Kasumi-1 (cell line): ENCODE measurements around the gene CILP2.

Experiments
- DNase-seq, 2 experiments: peaks; one replicate each; lab custom pipeline; 2025; lab: John Stamatoyannopoulos, UW

CILP2 gene

GRCh38 chr19:19504754-19505668, 33.1 kb upstream of the CILP2 start:
- no peak for DNase-seq

- DNase-seq, result no peak
Observed at GRCh38 chr19:19505669-19506326, 32.3 kb upstream of the CILP2 start.

- no peak for DNase-seq
Observed at GRCh38 chr19:19506592-19506991, 31.5 kb upstream of the CILP2 start.

GRCh38 chr19:19507354-19507753, 30.7 kb upstream of the CILP2 start:
- DNase-seq, result no peak

- DNase-seq, result no peak
Observed at GRCh38 chr19:19508217-19508616, 29.8 kb upstream of the CILP2 start.

- no peak for DNase-seq
Observed at GRCh38 chr19:19510432-19510831, 27.6 kb upstream of the CILP2 start.

- DNase-seq, result no peak
Observed at GRCh38 chr19:19513682-19514081, 24.4 kb upstream of the CILP2 start.

GRCh38 chr19:19514215-19514657, 23.8 kb upstream of the CILP2 start:
- DNase-seq, result no peak

- no peak for DNase-seq
Observed at GRCh38 chr19:19514881-19515641, 23.0 kb upstream of the CILP2 start, which contains the start of gene TSSK6. TSS of gene TSSK6 (minus strand) at chr19:19515548. CDS start at chr19:19515427, 121 bp downstream.

GRCh38 chr19:19515642-19516519, 22.2 kb upstream of the CILP2 start, which contains the start of gene NDUFA13:
TSS of gene NDUFA13 (plus strand) at chr19:19516225. CDS start at chr19:19516239, 14 bp downstream.
- DNase-seq, result peak; percentile 62 to 73

GRCh38 chr19:19517235-19517619, 20.8 kb upstream of the CILP2 start:
- DNase-seq, result no peak

- DNase-seq, result no peak
Observed at GRCh38 chr19:19520989-19521388, 17.1 kb upstream of the CILP2 start.

GRCh38 chr19:19523177-19523576, 14.9 kb upstream of the CILP2 start:
- no peak for DNase-seq

GRCh38 chr19:19524053-19524452, 14.0 kb upstream of the CILP2 start:
- DNase-seq, result peak; percentile 51 to 54

GRCh38 chr19:19525611-19526380, 12.3 kb upstream of the CILP2 start:
- no peak for DNase-seq

GRCh38 chr19:19526581-19527370, 11.3 kb upstream of the CILP2 start:
- DNase-seq, result peak in 1 of 2 experiments; percentile 15

- no peak for DNase-seq
Observed at GRCh38 chr19:19527371-19527656, 10.8 kb upstream of the CILP2 start.

GRCh38 chr19:19527674-19528625, 10.1 kb upstream of the CILP2 start:
- DNase-seq, result no peak
